Fibroblast of mammary gland (primary cell): ENCODE measurements around the gene LMBRD1.

Experiments
- DNase-seq: peaks from one replicate; pipeline ENCODE4 v3.0.0-alpha.2; 2010; ENCODE audit warnings: low read depth
- H3K4me3 ChIP-seq: 2 replicates; pipeline ENCODE4 v1.5.1; 2011; ENCODE audit warnings: low read depth, mild to moderate bottlenecking, low read length, moderate library complexity; ENCODE audit not compliant: control insufficient read depth
- TF ChIP-seq, protein P1 (sequence below): conservative IDR thresholded peaks from 2 replicates; pipeline ENCODE4 v1.5.1; 2011; ENCODE audit warnings: low read depth, low read length, inconsistent platforms; ENCODE audit not compliant: control insufficient read depth, insufficient read depth

Gene LMBRD1

GRCh38 chr6:69719602-69720193 is 77.1 kb downstream of the LMBRD1 start:
- peak; percentile 42 for DNase-seq
- TF ChIP-seq, protein P1, sequence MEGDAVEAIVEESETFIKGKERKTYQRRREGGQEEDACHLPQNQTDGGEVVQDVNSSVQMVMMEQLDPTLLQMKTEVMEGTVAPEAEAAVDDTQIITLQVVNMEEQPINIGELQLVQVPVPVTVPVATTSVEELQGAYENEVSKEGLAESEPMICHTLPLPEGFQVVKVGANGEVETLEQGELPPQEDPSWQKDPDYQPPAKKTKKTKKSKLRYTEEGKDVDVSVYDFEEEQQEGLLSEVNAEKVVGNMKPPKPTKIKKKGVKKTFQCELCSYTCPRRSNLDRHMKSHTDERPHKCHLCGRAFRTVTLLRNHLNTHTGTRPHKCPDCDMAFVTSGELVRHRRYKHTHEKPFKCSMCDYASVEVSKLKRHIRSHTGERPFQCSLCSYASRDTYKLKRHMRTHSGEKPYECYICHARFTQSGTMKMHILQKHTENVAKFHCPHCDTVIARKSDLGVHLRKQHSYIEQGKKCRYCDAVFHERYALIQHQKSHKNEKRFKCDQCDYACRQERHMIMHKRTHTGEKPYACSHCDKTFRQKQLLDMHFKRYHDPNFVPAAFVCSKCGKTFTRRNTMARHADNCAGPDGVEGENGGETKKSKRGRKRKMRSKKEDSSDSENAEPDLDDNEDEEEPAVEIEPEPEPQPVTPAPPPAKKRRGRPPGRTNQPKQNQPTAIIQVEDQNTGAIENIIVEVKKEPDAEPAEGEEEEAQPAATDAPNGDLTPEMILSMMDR = peak; percentile 50
- H3K4me3 ChIP-seq = no peak overlapping the region

- no peak for DNase-seq
- H3K4me3 ChIP-seq = no peak overlapping the region
- TF ChIP-seq, protein P1 = no peak
These were observed 90.1 kb downstream of the LMBRD1 start for GRCh38 chr6:69706724-69707123.

DNA sequence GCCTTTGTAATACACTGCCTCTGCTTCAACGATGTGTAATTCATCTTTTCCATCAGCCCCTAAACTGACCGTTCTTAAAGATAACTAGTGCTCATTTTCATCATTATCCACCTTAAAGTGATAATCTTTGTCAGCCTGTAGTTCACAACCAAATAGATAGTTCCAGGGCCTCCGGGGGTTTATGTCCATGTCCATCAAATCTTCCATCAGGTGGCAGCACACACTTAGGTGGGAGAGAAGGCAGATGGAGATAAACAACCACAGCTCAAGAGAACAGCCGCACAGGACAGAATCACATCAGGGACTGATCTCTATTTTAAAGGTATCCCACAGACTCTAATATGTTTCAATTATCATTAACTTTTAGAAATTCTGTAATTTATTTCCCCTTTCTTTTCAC is 90.9 kb downstream of the LMBRD1 start:
- H3K4me3 ChIP-seq = no peak overlapping the region
- no peak for DNase-seq
- TF ChIP-seq, protein P1 = no peak

- no peak overlapping the region for H3K4me3 ChIP-seq
- TF ChIP-seq, protein P1 = no peak
- no peak for DNase-seq
These were observed 91.9 kb downstream of the LMBRD1 start for GRCh38 chr6:69704916-69705315.

DNA sequence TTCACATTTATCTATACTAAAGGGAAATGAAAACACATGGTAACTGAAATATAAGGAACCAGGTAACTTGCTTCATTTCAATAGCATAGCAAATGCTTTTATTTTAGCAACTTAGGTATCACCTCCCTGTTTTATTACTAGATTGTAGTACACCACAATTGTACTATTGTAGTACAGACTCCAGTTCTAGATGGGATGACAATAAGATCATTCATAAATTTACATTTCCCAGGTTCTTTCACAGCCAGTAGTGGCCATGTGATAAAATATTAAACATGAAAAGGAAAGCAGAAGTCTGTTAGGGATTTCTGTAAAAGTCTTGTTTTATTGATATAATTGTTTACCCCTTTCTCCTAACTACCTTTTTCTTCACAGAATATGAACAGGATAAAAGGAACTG is 97.2 kb downstream of the LMBRD1 start:
- TF ChIP-seq, protein P1 = no peak
- H3K4me3 ChIP-seq = no peak overlapping the region
- DNase-seq = no peak

GRCh38 chr6:69696273-69696672 is 100.5 kb downstream of the LMBRD1 start:
- H3K4me3 ChIP-seq = no peak overlapping the region
- TF ChIP-seq, protein P1 = no peak
- DNase-seq = peak; percentile 17

- DNase-seq = peak; percentile 40
- no peak overlapping the region for H3K4me3 ChIP-seq
- TF ChIP-seq, protein P1 = no peak
These were observed 103.0 kb downstream of the LMBRD1 start for GRCh38 chr6:69693762-69694161.
